NT2/D1 (cell line): ENCODE data around the gene NFKBIE.

Experiments
- DNase-seq: peaks from one replicate; pipeline ENCODE4 v3.0.0-alpha.2; 2011; ENCODE audit warnings: low read depth, low spot score
- H3K27me3 ChIP-seq: 2 replicates; pipeline ENCODE4 v1.6.0; 2011; ENCODE audit warnings: mild to moderate bottlenecking; ENCODE audit not compliant: insufficient read length, insufficient read depth
- H3K36me3 ChIP-seq: 2 replicates; pipeline ENCODE4 v1.6.1; 2011; ENCODE audit warnings: mild to moderate bottlenecking, low read length, mixed read lengths; ENCODE audit not compliant: insufficient read depth, insufficient read length
- H3K4me1 ChIP-seq: 2 replicates; pipeline ENCODE4 v1.5.1; 2011; ENCODE audit not compliant: insufficient read depth, insufficient read length
- H3K4me3 ChIP-seq: 2 replicates; pipeline ENCODE4 v1.5.1; 2011; ENCODE audit warnings: low read depth; ENCODE audit not compliant: insufficient read length
- H3K9ac ChIP-seq: 2 replicates; pipeline ENCODE4 v1.6.0; 2011; ENCODE audit warnings: low read depth; ENCODE audit not compliant: insufficient read length
- H3K9me3 ChIP-seq: 2 replicates; pipeline ENCODE4 v1.5.1; 2011; ENCODE audit warnings: mild to moderate bottlenecking, low read length; ENCODE audit not compliant: insufficient read depth
- SUZ12 ChIP-seq: IDR thresholded peaks from 2 replicates; pipeline ENCODE4 v1.6.1; 2011; ENCODE audit not compliant: insufficient read length, insufficient read depth; ENCODE audit errors: extremely low read depth
- YY1 ChIP-seq: IDR thresholded peaks from 2 replicates; pipeline ENCODE4 v1.6.1; 2011; ENCODE audit not compliant: insufficient read length, insufficient read depth
- ZNF274 ChIP-seq: IDR thresholded peaks from 2 replicates; pipeline ENCODE4 v1.6.1; 2011; ENCODE audit warnings: mild to moderate bottlenecking, low read depth, low read length

Gene NFKBIE

DNA sequence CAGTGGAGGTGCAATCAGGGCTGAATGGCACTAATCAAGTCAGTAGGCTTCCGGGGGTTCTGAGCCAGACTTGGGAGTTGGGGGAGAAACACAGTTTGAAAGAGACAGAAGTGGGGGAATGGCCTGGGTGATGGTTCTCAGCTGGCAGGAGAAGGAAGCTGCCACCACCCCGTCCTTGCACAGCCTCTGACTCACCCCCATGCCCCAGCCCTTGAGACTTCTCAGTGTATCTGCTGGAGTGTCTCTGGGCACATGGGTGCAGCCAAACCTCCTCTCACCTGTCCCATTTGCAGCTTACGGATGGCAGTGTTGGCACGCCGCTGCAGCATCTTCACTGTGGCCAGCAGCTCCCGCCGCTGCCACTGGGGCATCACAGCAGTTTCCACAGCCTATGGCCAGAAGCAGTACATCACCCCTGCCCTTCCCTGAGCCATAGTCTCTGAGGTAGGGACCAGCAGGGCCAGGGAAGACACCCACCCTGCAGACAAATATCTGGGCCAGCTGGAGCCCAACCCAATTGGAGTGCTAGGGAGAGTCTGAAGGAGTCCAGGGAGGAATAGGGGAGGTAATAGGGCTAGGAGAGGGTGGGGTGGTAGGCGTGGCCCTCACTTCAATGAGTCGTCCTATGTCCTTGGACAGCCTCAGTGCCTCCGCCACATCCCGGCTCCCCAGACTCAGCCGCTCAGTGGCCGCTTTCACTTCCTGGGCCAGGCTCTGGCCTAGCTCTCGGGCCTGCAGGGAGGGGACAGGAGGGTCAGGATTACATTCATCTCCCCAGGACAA, 36.6 kb upstream of the NFKBIE start:
- Histone ChIP-seq H3K9me3 (no peaks in the 10 kb centered on the region), H3K27me3 (no peaks in the 10 kb centered on the region), H3K4me1 (peaks cover 3% of the 10 kb centered on the region), H3K9ac (no peak overlapping the region), H3K4me3 (no peak overlapping the region), H3K36me3 (peaks cover 75% of the 10 kb centered on the region)
- DNase-seq, result no peak
- TF ChIP-seq ZNF274 (no peak), YY1 (no peak), SUZ12 (no peak)

DNA sequence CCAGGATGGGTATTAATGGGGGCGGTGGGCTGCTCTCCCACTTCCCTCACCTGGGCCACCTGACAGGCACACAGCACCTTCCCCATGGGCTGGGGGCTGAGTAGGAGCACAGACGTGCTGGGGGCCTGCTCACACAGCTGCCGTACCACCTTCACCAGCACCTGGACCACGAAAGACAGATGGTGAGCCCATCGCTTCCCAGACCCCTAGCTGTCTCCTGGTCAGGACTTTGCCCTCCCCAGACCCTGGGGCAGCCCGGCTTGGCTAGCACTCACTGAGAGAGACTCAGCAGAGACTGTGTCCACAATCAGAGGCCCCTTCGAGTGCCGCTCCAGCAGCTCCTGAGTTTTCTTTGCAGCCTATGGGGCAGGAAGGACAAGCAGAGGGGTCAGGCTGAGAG, 35.8 kb upstream of the NFKBIE start:
- DNase-seq, result no peak
- Histone ChIP-seq H3K36me3 (peaks cover 66% of the 10 kb centered on the region), H3K4me1 (peaks cover 3% of the 10 kb centered on the region), H3K4me3 (no peak overlapping the region), H3K9ac (no peak overlapping the region), H3K27me3 (peaks cover 3% of the 10 kb centered on the region), H3K9me3 (no peaks in the 10 kb centered on the region)
- TF ChIP-seq YY1, result no peak
- TF ChIP-seq SUZ12, result no peak
- no peak for TF ChIP-seq ZNF274

DNA sequence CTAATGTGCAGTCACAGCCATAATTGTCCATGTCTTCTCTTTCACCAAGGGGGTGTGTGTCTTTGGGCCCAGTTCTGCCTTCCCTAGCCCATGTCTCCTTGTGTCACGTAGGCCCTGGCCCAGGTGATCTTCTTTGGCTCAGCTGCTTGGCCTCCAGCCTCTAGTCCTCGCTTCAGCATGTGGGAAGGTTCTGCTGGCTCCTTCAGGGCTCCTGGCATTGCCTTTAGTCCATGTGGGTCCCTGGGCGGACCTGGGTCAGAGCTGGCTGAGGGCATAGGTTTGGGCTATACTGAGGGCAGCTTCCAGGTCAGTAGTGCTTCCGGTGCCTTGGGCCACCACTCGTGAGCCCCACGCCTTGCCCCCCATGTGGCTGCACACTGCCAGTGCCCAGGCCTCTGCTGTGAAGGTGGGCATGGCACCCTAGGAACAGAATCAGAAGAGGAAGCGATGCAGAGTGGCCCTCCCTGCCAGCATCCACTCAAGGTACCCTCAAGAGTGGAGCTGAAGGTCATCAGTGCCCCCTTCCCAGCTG, 35.0 kb upstream of the NFKBIE start:
- Histone ChIP-seq H3K4me1 (peaks cover 3% of the 10 kb centered on the region), H3K9ac (no peak overlapping the region), H3K36me3 (peaks cover 59% of the 10 kb centered on the region), H3K27me3 (peaks cover 9% of the 10 kb centered on the region), H3K4me3 (no peak overlapping the region), H3K9me3 (no peaks in the 10 kb centered on the region)
- DNase-seq, result no peak
- TF ChIP-seq ZNF274, result no peak
- TF ChIP-seq SUZ12, result no peak
- no peak for TF ChIP-seq YY1

DNA sequence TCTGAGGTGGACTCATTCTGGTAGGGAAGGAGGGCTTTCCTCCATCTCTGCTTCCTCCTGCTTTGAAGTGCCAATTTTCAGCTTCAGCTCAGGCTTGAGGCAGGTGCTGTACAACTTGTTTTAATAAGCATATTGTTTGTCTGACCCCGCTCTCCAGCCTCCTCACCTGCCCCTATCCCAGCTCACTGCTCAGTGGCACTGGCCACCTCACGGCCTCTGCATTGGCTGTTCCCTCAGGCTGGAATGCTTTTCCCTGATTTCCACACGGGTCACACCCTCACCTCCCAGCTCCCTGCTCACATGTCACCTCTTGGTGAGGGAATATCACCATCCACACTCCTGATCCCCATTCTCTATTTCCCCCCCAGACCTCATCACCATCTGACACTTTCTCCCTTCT, 33.5 kb upstream of the NFKBIE start:
- Histone ChIP-seq H3K36me3 (peaks cover 44% of the 10 kb centered on the region), H3K9me3 (no peaks in the 10 kb centered on the region), H3K4me3 (no peak overlapping the region), H3K27me3 (peaks cover 9% of the 10 kb centered on the region), H3K9ac (no peak overlapping the region), H3K4me1 (no peaks in the 10 kb centered on the region)
- TF ChIP-seq YY1, result no peak
- TF ChIP-seq SUZ12, result no peak
- TF ChIP-seq ZNF274, result no peak
- no peak for DNase-seq

DNA sequence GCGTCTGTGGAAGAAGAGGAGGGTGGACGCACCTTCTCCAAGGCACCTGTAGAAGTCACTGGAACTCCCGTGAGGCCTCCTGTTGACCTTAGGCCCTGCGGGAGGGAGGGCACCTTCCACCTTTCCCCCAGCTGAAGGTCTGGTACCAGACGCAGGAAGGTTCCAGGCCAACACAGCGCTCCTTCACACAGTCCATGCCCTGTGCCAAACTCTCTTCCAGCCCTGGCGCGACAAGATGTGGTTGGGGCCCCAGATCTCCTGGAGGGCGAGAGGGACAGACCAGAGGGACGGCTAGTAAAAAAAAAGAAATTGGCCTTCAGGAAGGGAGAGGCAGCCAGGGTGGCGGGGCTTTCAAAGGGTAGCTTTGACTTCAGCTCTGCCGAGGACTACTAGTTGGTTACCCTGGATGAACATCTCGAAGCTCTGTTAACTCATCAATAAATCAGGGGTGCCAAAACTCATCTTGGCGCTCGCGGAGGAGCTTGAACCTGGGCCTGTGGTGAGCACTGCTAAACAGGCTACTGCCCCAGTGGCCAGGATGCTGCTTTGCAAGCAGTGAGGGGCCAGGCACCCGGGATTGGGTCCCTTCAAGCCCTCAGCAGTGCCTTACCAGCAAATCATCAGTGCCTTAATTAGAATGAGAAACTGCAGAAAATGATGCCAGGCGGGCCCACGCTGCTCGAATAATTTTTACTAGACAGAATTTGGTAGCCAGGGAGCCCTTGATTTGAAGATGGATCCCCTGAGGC, 32.9 kb upstream of the NFKBIE start:
- Histone ChIP-seq H3K9me3 (no peaks in the 10 kb centered on the region), H3K36me3 (peaks cover 38% of the 10 kb centered on the region), H3K9ac (peak overlapping the region; percentile 79), H3K4me1 (no peaks in the 10 kb centered on the region), H3K4me3 (peak overlapping the region; percentile 58), H3K27me3 (peaks cover 9% of the 10 kb centered on the region)
- no peak for TF ChIP-seq YY1
- no peak for TF ChIP-seq SUZ12
- no peak for TF ChIP-seq ZNF274
- no peak for DNase-seq

DNA sequence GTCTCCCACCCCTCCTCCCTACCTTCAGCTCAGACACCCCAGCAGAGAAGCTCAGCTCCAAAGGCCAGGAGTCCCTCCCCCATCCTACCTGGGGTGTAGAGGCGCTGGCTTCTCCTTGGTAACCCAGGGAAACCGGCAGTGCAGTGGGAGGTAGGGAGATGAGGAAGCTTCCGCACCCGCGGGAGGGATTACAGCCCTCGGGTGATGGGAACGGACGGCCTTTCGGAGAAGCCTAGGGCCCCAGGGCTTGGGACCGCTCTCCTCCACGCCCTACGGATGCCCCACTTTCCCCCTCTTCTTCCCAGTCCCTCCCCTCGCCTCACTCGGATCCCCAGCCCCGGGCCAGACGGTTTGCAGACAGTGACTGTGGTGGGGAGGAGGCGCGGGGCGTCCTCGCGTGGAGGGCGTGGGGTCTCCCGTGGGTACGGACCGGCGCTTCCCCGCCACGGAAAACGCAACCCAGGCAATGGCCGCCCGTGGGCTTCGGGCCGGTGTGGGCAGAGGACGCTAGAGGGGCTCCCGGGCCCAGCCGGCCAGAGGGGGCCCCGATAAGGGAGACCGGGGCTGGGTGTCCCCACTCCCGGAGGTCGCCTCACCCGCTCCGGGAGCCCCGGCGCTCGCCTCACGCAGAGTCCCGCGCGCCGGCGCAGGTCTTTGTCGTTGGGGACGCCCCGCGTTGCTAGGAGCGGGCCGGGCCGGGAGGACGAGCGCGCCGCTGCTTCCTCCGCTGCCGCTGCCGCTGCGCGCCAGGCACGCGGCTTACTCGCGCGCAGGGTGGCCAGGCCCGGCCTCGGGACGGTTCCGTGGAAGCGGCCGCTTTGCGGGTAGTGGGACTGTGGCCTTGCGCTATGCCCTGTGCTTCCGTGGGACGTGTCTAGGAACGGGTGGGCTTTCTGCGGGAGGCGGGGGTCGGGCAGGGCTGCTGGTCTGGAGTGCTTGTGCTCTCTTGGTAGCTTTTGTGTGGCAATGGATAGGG, 32.0 kb upstream of the NFKBIE start:
- Histone ChIP-seq H3K4me3 (peak overlapping the region; percentile 58), H3K27me3 (peaks cover 9% of the 10 kb centered on the region), H3K9me3 (no peaks in the 10 kb centered on the region), H3K4me1 (no peaks in the 10 kb centered on the region), H3K9ac (peak overlapping the region; percentile 79), H3K36me3 (peaks cover 29% of the 10 kb centered on the region)
- no peak for DNase-seq
- TF ChIP-seq YY1 (no peak), ZNF274 (no peak), SUZ12 (no peak)
